Testis (tissue), 2 donors: ENCODE results near the gene ALPL.

Experiments
- POLR2A ChIP-seq: fragments of 450-650 bp; IDR thresholded peaks from one replicate; pipeline ENCODE4 v1.6.1; 2017; ENCODE audit warnings: antibody characterized with exemption, mild to moderate bottlenecking, moderate library complexity
- TF ChIP-seq, protein P1 (sequence below), 3 experiments: fragments of 450-650 bp in 2 of 3; fragments of 200-600 bp in 1 of 3; sonication (generic) in 1 of 3; IDR thresholded peaks; one replicate each; pipeline ENCODE4 v1.5.1; 2016 to 2019; ENCODE audit warnings: antibody characterized with exemption in 3 of 3, mild to moderate bottlenecking in 2 of 3, moderate library complexity in 1 of 3

DNA sequence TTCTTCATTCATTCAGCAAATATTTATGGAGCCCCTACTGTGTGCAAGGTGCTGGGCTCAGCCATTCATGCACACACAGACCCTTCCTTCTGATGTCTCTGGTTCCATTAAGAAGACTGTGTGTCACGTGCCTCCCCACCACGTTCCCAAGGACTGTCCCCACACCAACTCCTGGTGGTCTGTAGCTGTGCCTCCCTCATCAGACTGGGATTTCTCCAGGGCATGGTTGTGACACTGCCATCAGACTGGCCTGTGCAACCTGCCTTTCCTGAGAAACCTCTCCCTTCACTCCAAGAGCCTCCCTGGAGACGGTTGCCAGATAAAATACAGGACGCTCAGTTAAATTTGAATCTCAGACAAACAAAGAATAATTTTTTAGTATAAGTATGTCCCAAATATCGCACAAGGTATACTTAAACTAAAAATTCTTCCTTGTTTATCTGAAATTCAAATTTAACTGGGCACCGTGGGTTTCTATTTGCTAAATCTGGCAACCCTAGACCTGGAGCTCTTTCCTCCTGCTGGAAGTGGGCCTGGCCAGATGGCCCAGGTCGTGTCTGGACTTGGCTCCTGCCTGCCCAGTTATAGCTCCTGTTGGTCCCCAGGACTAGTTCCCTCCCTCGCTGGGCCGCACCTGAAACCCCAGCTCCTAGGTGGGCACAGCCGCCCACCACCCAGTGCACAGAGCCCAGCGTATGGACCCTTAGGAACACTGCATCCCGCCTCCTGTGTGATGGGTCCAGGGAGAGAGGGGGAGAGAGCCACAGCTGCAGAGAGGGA, 83.1 kb downstream of the ALPL start:
- TF ChIP-seq, protein P1, sequence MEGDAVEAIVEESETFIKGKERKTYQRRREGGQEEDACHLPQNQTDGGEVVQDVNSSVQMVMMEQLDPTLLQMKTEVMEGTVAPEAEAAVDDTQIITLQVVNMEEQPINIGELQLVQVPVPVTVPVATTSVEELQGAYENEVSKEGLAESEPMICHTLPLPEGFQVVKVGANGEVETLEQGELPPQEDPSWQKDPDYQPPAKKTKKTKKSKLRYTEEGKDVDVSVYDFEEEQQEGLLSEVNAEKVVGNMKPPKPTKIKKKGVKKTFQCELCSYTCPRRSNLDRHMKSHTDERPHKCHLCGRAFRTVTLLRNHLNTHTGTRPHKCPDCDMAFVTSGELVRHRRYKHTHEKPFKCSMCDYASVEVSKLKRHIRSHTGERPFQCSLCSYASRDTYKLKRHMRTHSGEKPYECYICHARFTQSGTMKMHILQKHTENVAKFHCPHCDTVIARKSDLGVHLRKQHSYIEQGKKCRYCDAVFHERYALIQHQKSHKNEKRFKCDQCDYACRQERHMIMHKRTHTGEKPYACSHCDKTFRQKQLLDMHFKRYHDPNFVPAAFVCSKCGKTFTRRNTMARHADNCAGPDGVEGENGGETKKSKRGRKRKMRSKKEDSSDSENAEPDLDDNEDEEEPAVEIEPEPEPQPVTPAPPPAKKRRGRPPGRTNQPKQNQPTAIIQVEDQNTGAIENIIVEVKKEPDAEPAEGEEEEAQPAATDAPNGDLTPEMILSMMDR (IDR thresholded peaks at IDR 0.05), result no peak
- no peak for TF ChIP-seq POLR2A
